ENCODE measurements around the gene ZC3H7A.

The ZC3H7A gene

GRCh38 chr16:11727796-11728543, 69.1 kb downstream of the ZC3H7A start:
- no peak for TF ChIP-seq CTCF (IDR thresholded peaks at IDR 0.05; ENCODE audit: low read depth, low read length, missing control alignments)
- H3K4me3 ChIP-seq (ENCODE audit: low read depth, low read length): no peak overlapping the region
- DNase-seq (ENCODE audit: low read depth): peak; percentile 45

- DNase-seq (ENCODE audit: low read depth): no peak
- TF ChIP-seq CTCF (IDR thresholded peaks at IDR 0.05; ENCODE audit: low read depth, low read length, missing control alignments): no peak
- no peak overlapping the region for H3K4me3 ChIP-seq (ENCODE audit: low read depth, low read length)
These were observed 71.0 kb downstream of the ZC3H7A start for GRCh38 chr16:11726008-11726407.

GRCh38 chr16:11725457-11725856, 71.6 kb downstream of the ZC3H7A start:
- H3K4me3 ChIP-seq (ENCODE audit: low read depth, low read length): no peak overlapping the region
- no peak for DNase-seq (ENCODE audit: low read depth)
- no peak for TF ChIP-seq CTCF (IDR thresholded peaks at IDR 0.05; ENCODE audit: low read depth, low read length, missing control alignments)

GRCh38 chr16:11722468-11722808, 74.6 kb downstream of the ZC3H7A start:
- no peak overlapping the region for H3K4me3 ChIP-seq (ENCODE audit: low read depth, low read length)
- DNase-seq (ENCODE audit: low read depth): no peak
- no peak for TF ChIP-seq CTCF (IDR thresholded peaks at IDR 0.05; ENCODE audit: low read depth, low read length, missing control alignments)

GRCh38 chr16:11721781-11722467, 75.1 kb downstream of the ZC3H7A start:
- no peak for TF ChIP-seq CTCF (IDR thresholded peaks at IDR 0.05; ENCODE audit: low read depth, low read length, missing control alignments)
- H3K4me3 ChIP-seq (ENCODE audit: low read depth, low read length): no peak overlapping the region
- DNase-seq (ENCODE audit: low read depth): no peak

- TF ChIP-seq CTCF (IDR thresholded peaks at IDR 0.05; ENCODE audit: low read depth, low read length, missing control alignments): no peak
- DNase-seq (ENCODE audit: low read depth): no peak
- H3K4me3 ChIP-seq (ENCODE audit: low read depth, low read length): no peak overlapping the region
These were observed 77.3 kb downstream of the ZC3H7A start for GRCh38 chr16:11719762-11720161.

- H3K4me3 ChIP-seq (ENCODE audit: low read depth, low read length): no peak overlapping the region
- no peak for TF ChIP-seq CTCF (IDR thresholded peaks at IDR 0.05; ENCODE audit: low read depth, low read length, missing control alignments)
- DNase-seq (ENCODE audit: low read depth): no peak
These were observed 77.9 kb downstream of the ZC3H7A start for GRCh38 chr16:11719171-11719570.

All from GM12864 (cell line).